Spleen (tissue), 7 donors: ENCODE measurements around the gene ENO2.

Experiments
- POLR2A ChIP-seq, 3 donors: fragments of 450-650 bp; IDR thresholded peaks; one replicate each; pipeline ENCODE4 v1.5.1; 2017; ENCODE audit warnings: antibody characterized with exemption in 3 of 3, mild to moderate bottlenecking in 1 of 3
- POLR2AphosphoS5 ChIP-seq, 3 donors: sonication (generic); formaldehyde crosslinking; IDR thresholded peaks; one replicate each; pipeline ENCODE4 v1.5.1; 2017; ENCODE audit warnings: antibody characterized with exemption in 3 of 3
- TF ChIP-seq, protein P1 (sequence below), 11 experiments: fragments of 200-600 bp in 7 of 11; fragments of 450-650 bp in 4 of 11; sonication (generic) in 4 of 11; IDR thresholded peaks in 8 of 11; conservative IDR thresholded peaks in 3 of 11; 1 replicate in 7 of 11; 2 replicates in 4 of 11; pipeline versions ENCODE4 v1.4.0 to v1.8.0; 2016 to 2021; ENCODE audit warnings: antibody characterized with exemption in 11 of 11, inconsistent platforms in 4 of 11, mild to moderate bottlenecking in 1 of 11
- donor health status: DM: no; HTN: no; CAD: no; lungs with moderate emphysema.
- donor health status: DM: no; HTN: no; CAD: no.
- donor health status: DM: no; HTN: no; CAD: no.

DNA sequence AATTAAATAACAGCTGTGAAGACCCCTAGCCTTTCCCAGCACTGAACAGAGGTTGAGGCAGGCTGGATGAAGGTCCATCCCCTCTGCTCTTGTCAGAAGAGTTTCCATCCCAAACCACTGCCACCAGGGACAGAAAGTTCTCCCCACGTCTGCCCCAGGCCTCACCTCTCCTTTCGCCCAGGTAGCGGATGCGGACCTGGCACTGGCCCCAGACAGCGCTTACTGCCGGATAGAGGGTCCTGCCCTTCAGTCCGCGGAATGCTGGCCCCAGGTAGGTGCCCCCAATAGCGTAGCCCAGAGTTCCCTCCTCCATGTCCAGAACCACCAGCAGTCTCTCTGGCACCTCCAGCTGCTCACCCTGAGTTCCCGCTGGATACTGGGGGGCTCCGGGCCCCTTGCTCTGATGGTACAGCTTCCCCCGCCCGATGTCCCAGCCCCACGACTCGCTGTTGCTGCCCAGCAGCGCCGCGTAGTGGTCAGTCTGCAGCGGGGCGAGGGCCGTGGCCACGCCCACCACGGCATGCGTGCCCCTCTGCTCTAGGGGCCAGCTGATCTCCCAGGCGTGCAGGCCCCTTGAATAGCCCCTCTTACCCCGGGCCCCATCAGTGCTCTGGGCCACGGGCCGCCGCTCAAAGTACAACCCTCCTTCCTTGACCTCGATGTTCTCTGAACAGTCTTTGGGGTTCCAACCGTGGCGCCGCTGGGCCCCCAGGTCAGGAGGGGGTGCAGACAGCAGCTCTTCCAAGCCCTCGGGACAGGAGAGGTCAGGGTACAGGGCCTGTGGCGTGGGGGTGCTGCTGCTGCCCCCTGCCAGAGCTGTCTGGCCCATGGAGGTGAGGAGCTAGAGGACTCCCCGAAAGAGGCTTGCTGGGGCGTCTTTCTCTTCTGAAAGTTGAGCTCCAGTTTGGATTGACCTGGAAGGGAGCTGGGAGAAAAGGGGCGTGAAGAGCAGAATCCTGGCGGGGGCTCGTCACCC is 42.0 kb upstream of the ENO2 start:
- TF ChIP-seq POLR2A (IDR thresholded peaks at IDR 0.05) (no peak), POLR2AphosphoS5 (IDR thresholded peaks at IDR 0.05) (peak; percentile 87 to 93 (median 90))
- TF ChIP-seq, protein P1, sequence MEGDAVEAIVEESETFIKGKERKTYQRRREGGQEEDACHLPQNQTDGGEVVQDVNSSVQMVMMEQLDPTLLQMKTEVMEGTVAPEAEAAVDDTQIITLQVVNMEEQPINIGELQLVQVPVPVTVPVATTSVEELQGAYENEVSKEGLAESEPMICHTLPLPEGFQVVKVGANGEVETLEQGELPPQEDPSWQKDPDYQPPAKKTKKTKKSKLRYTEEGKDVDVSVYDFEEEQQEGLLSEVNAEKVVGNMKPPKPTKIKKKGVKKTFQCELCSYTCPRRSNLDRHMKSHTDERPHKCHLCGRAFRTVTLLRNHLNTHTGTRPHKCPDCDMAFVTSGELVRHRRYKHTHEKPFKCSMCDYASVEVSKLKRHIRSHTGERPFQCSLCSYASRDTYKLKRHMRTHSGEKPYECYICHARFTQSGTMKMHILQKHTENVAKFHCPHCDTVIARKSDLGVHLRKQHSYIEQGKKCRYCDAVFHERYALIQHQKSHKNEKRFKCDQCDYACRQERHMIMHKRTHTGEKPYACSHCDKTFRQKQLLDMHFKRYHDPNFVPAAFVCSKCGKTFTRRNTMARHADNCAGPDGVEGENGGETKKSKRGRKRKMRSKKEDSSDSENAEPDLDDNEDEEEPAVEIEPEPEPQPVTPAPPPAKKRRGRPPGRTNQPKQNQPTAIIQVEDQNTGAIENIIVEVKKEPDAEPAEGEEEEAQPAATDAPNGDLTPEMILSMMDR (IDR thresholded peaks at IDR 0.05 in 8 of 11, conservative IDR thresholded peaks at IDR 0.05 in 3 of 11) = peak; percentile 81 to 100 (median 99)
